IMR-90 (cell line): Measurements from ENCODE around the gene C10orf95. TPM values are rescaled to one million over a fixed set of nuclear protein-coding genes. Genes with fewer than 3 reads are reported as not detected.

Experiments used
- ATAC-seq: fragments of 200-7000 bp; cut with Tn5 transposase; 2 replicates; pipeline ENCODE4 v1.9.1; 2020; ENCODE audit warnings: low read depth, mild to moderate bottlenecking, moderate library complexity
- Bru-seq: library from RNA; stranded (reverse); fragments of 400-500 nt; gene quantifications from one replicate; lab custom pipeline; 2021; lab: Mats Ljungman, UMichigan
- BruChase-seq, 2 experiments: library from RNA; stranded (reverse); fragments of 400-500 nt; gene quantifications; one replicate each; lab custom pipeline; 2021; lab: Mats Ljungman, UMichigan
- BruUV-seq: library from RNA; stranded (reverse); fragments of 400-500 nt; replicated peaks from 2 replicates; lab custom pipeline; 2021; lab: Mats Ljungman, UMichigan
- CTCF ChIA-PET: fragments of 300-600 bp; formaldehyde crosslinking; extraction: SDS; loops from one replicate; lab custom pipeline; 2021; ENCODE audit warnings: antibody characterized with exemption; lab: Yijun Ruan, JAX
- POLR2A ChIA-PET: fragments of 300-600 bp; sonication (Branson Sonifier 250); formaldehyde crosslinking; loops from one replicate; lab custom pipeline; 2022; ENCODE audit warnings: antibody characterized with exemption; ENCODE audit not compliant: unreplicated experiment; lab: Charles Lee
- DNase-seq: peaks from one replicate; pipeline ENCODE4 v3.0.0; 2013
- H2AFZ ChIP-seq: replicated peaks from 2 replicates; pipeline ENCODE3; 2013; ENCODE audit warnings: low read length, mild to moderate bottlenecking; ENCODE audit not compliant: poor library complexity
- H2AK5ac ChIP-seq: 2 replicates; pipeline ENCODE4 v1.6.1; 2013; ENCODE audit warnings: low read depth, low read length, inconsistent platforms
- H2AK9ac ChIP-seq: replicated peaks from 2 replicates; pipeline ENCODE3; 2013; ENCODE audit warnings: mild to moderate bottlenecking, low read depth, low read length, moderate library complexity; ENCODE audit not compliant: poor library complexity
- H2BK120ac ChIP-seq: 2 replicates; pipeline ENCODE4 v1.6.1; 2013; ENCODE audit warnings: low read depth, low read length, inconsistent platforms
- H2BK15ac ChIP-seq: 3 replicates; pipeline ENCODE4 v1.6.1; 2013; ENCODE audit warnings: low read depth, low read length, inconsistent platforms
- H2BK20ac ChIP-seq: 2 replicates; pipeline ENCODE4 v1.6.1; 2013; ENCODE audit warnings: low read depth, mild to moderate bottlenecking, inconsistent platforms, low read length, moderate library complexity
- H2BK5ac ChIP-seq: 2 replicates; pipeline ENCODE4 v1.6.1; 2013; ENCODE audit warnings: mild to moderate bottlenecking, low read depth, low read length, inconsistent platforms; ENCODE audit not compliant: poor library complexity, severe bottlenecking
- H3K14ac ChIP-seq: replicated peaks from 2 replicates; pipeline ENCODE4 v1.6.1; 2013; ENCODE audit warnings: low read depth, low read length, inconsistent platforms
- H3K18ac ChIP-seq: 2 replicates; pipeline ENCODE4 v1.6.1; 2013; ENCODE audit warnings: low read depth, low read length, control low read depth
- H3K23ac ChIP-seq: 2 replicates; pipeline ENCODE4 v1.6.1; 2013; ENCODE audit warnings: low read depth, low read length, inconsistent platforms
- H3K27ac ChIP-seq: 2 replicates; pipeline ENCODE4 v1.5.1; 2013; ENCODE audit warnings: mild to moderate bottlenecking, control low read depth, low read length; ENCODE audit not compliant: insufficient read depth
- H3K27me3 ChIP-seq: 2 replicates; pipeline ENCODE4 v1.6.1; 2013; ENCODE audit warnings: low read length; ENCODE audit not compliant: control insufficient read depth, insufficient read depth
- H3K36me3 ChIP-seq: 2 replicates; pipeline ENCODE4 v1.6.1; 2013; ENCODE audit warnings: low read length, mixed read lengths; ENCODE audit not compliant: control insufficient read depth, insufficient read depth
- H3K4ac ChIP-seq: 2 replicates; pipeline ENCODE4 v1.6.1; 2013; ENCODE audit warnings: low read depth, low read length, inconsistent platforms
- H3K4me1 ChIP-seq: 2 replicates; pipeline ENCODE4 v1.6.1; 2013; ENCODE audit warnings: low read length, mixed read lengths; ENCODE audit not compliant: control insufficient read depth, insufficient read depth
- H3K4me2 ChIP-seq: 2 replicates; pipeline ENCODE4 v1.6.1; 2013; ENCODE audit warnings: low read depth, mild to moderate bottlenecking, control low read depth, low read length, moderate library complexity
- H3K4me3 ChIP-seq: 2 replicates; pipeline ENCODE4 v1.5.1; 2013; ENCODE audit warnings: low read depth, mild to moderate bottlenecking, control low read depth, low read length, moderate library complexity; ENCODE audit not compliant: insufficient read depth
- H3K56ac ChIP-seq: 2 replicates; pipeline ENCODE4 v1.6.1; 2013; ENCODE audit warnings: low read length, inconsistent platforms; ENCODE audit not compliant: insufficient read depth; ENCODE audit errors: extremely low read depth
- H3K79me1 ChIP-seq, 2 experiments: 2 replicates each; pipeline ENCODE4 v1.6.1; 2013; ENCODE audit warnings: low read length in 2 of 2, inconsistent platforms in 1 of 2, low read depth in 1 of 2
- H3K9ac ChIP-seq: 2 replicates; pipeline ENCODE4 v1.6.1; 2013; ENCODE audit warnings: low read depth, low read length, control low read depth
- H3K9me1 ChIP-seq: 2 replicates; pipeline ENCODE4 v1.6.1; 2013; ENCODE audit warnings: low read length, inconsistent platforms; ENCODE audit not compliant: insufficient read depth
- H3K9me3 ChIP-seq: 2 replicates; pipeline ENCODE4 v1.6.1; 2013; ENCODE audit warnings: low read length; ENCODE audit not compliant: control insufficient read depth, insufficient read depth
- H4K20me1 ChIP-seq: 2 replicates; pipeline ENCODE4 v1.6.1; 2013; ENCODE audit warnings: low read length, inconsistent platforms; ENCODE audit not compliant: insufficient read depth
- H4K5ac ChIP-seq: 2 replicates; pipeline ENCODE4 v1.6.1; 2013; ENCODE audit warnings: mild to moderate bottlenecking, low read depth, low read length, control low read depth
- H4K8ac ChIP-seq, 2 experiments: 2 replicates each; pipeline ENCODE4 v1.6.1; 2013; ENCODE audit warnings: low read depth in 2 of 2, low read length in 2 of 2, control low read depth in 1 of 2, inconsistent platforms in 1 of 2
- H4K91ac ChIP-seq: 2 replicates; pipeline ENCODE4 v1.6.1; 2013; ENCODE audit warnings: low read depth, low read length, inconsistent platforms; ENCODE audit not compliant: insufficient read depth
- BHLHE40 ChIP-seq: fragments of 150-350 bp; IDR thresholded peaks from 2 replicates; pipeline ENCODE4 v1.6.1; 2016; ENCODE audit warnings: mild to moderate bottlenecking, low read depth, low read length
- ELK1 ChIP-seq: fragments of 150-350 bp; IDR thresholded peaks from 2 replicates; pipeline ENCODE4 v1.6.1; 2016; ENCODE audit warnings: low read depth, mild to moderate bottlenecking, low read length, moderate library complexity, borderline replicate concordance
- NFE2L2 ChIP-seq: fragments of 150-350 bp; IDR thresholded peaks from 2 replicates; pipeline ENCODE4 v1.6.1; 2016; ENCODE audit warnings: low read depth, mild to moderate bottlenecking, low read length
- RCOR1 ChIP-seq: IDR thresholded peaks from 2 replicates; pipeline ENCODE4 v1.6.1; 2012; ENCODE audit warnings: mild to moderate bottlenecking, low read length, improper control_type of control experiment; ENCODE audit not compliant: insufficient replicate concordance
- WGBS, 2 experiments: methylation state at CpG; one replicate each; pipeline versions ENCODE4 v1.1.5 to v1.1.7; 2013; ENCODE audit warnings: missing lambda C conversion rate in 2 of 2; ENCODE audit not compliant: insufficient read length in 1 of 2; ENCODE audit errors: extremely low coverage in 2 of 2; 5-methylcytosine and 5-hydroxymethylcytosine counted together
- dilution Hi-C: fragments of 300-500 bp; cut with HindIII; formaldehyde crosslinking; loops from one replicate; pipeline ENCODE4 v1.14.3; 2018; ENCODE audit warnings: low sequenced_read_pairs; ENCODE audit not compliant: unreplicated experiment
- in situ Hi-C: fragments of 300-500 bp; cut with MboI; formaldehyde crosslinking; loops from 3 replicates; pipeline ENCODE4 v1.14.3; 2019; ENCODE audit warnings: low sequenced_read_pairs, inconsistent platforms, mixed read lengths
- intact Hi-C: fragments of 100-400 bp; cut with micrococcal nuclease; formaldehyde crosslinking; loops from 2 replicates; pipeline ENCODE4 v1.10.0; 2022
- long read RNA-seq: library from polyadenylated mRNA; unstranded; transcript quantifications from one replicate; pipeline ENCODE4 v2.0.0, GENCODE V29; 2021; ENCODE audit not compliant: unreplicated experiment
- polyA plus RNA-seq, 3 experiments: library from polyadenylated mRNA; depleted of rRNA; stranded (reverse); fragments of >200 nt; gene quantifications; 2 replicates each; pipeline ENCODE4 v1.2.3, GENCODE V29; 2012; ENCODE audit warnings: low replicate concordance in 1 of 3
- total RNA-seq: library from RNA; depleted of rRNA; stranded (reverse); fragments of >200 nt; gene quantifications from 2 replicates; pipeline ENCODE4 v1.2.3, GENCODE V29; 2012; rRNA removed

Gene C10orf95
- total RNA-seq: not detected in 2 replicates
- not detected in 2 replicates for polyA plus RNA-seq (2012; rRNA removed)
- polyA plus RNA-seq (2012; cell fraction: cytosol; rRNA removed): 0.04 TPM in 1 of 2 replicates, not detected in the other
- polyA plus RNA-seq (2012; cell fraction: nucleus; rRNA removed; ENCODE audit: low replicate concordance): not detected in 2 replicates
- percentile 25 among the genes with signal in this experiment for Bru-seq, nascent RNA
- percentile 17 among the genes with signal in this experiment for BruChase-seq, experiment 1, labeled RNA remaining after a 6-hour chase
- BruChase-seq, experiment 2, labeled RNA remaining after a 2-hour chase: percentile 22 among the genes with signal in this experiment
- long read RNA-seq: 0 reads

- BruUV-seq: no TSS peak
- Histone ChIP-seq H4K91ac (no peak within 1 kb of the TSS), H3K14ac (no peak within 1 kb of the TSS), H2BK20ac (no peak within 1 kb of the TSS), H3K18ac (no peak within 1 kb of the TSS), H3K79me1 (peaks cover 4% of the 10 kb centered on the region in 2 experiments; a peak in 2 of 4 replicates), H3K4ac (peak within 1 kb of the TSS; percentile 12; the same call in 1 of the 2 replicates), H3K9me3 (no peaks in the 10 kb centered on the region), H2BK5ac (no peak within 1 kb of the TSS), H2BK120ac (no peak within 1 kb of the TSS), H3K27me3 (no peaks in the 10 kb centered on the region), H3K4me2 (peak within 1 kb of the TSS; percentile 50), H3K27ac (no peak within 1 kb of the TSS; the same call in 1 of the 2 replicates), H4K5ac (no peak within 1 kb of the TSS), H2BK15ac (no peak within 1 kb of the TSS; the same call in 2 of the 3 replicates), H4K8ac (peak within 1 kb of the TSS; percentile 29 to 98; a peak in 2 of 4 replicates), H3K4me3 (peak within 1 kb of the TSS; percentile 66), H3K4me1 (peaks cover 13% of the 10 kb centered on the region), H2AK9ac (peak within 1 kb of the TSS; percentile 2), H3K9ac (peak within 1 kb of the TSS; percentile 6), H3K56ac (no peak within 1 kb of the TSS; the same call in 1 of the 2 replicates), H4K20me1 (no peaks in the 10 kb centered on the region; the same call in 1 of the 2 replicates), H2AK5ac (peak within 1 kb of the TSS; percentile 48; the same call in 1 of the 2 replicates), H3K23ac (peak within 1 kb of the TSS; percentile 5; the same call in 1 of the 2 replicates), H3K36me3 (no peaks in the 10 kb centered on the region), H3K9me1 (peaks cover 15% of the 10 kb centered on the region), H2AFZ (peak within 1 kb of the TSS; percentile 99)
- intact Hi-C loops (no loop called here), in situ Hi-C loops (no loop called here), dilution Hi-C loops (no loop called here)
- TF ChIP-seq ELK1 (no peak), RCOR1 (no peak), BHLHE40 (no peak), NFE2L2 (no peak)
- DNase-seq (no peak), ATAC-seq (peak; percentile 1; the same call in 1 of the 2 replicates)
- POLR2A ChIA-PET: no interaction called here
- CTCF ChIA-PET: interaction anchor here (0.5 to 0.6 kb wide), 2 partner anchors 9 to 813 kb away, joined by 3 to 4 read pairs; no protein-coding TSS in a partner anchor
- WGBS, 2 experiments: 60% methylated on average over 5 of the region's 28 CpGs; no CpG with 5 or more reads in 1 of the 2 experiments
Measured at GRCh38 chr10:102451105-102451969, at the start of gene C10orf95. C10orf95 (minus strand) TSS chr10:102451543; CDS start chr10:102451093, 450 bp downstream.
